Mesothelial cell of epicardium (in vitro differentiated cells): Measurements from ENCODE around the gene SLC5A3. TPM values are rescaled to one million over a fixed set of nuclear protein-coding genes. Genes with fewer than 3 reads are reported as not detected.
A peak's percentile ranks its signal among the peaks of the same experiment; 100 is the strongest.

ENCODE experiments used
- DNase-seq, 2 experiments: peaks; one replicate each; pipeline ENCODE4 v3.0.0; 2021; ENCODE audit warnings: low spot score in 2 of 2; ENCODE audit not compliant: unreplicated experiment in 2 of 2
- H3K27ac Mint-ChIP-seq: 2 replicates; pipeline ENCODE4 v1.8.0; 2021; ENCODE audit warnings: mixed read lengths
- H3K27me3 Mint-ChIP-seq: 2 replicates; pipeline ENCODE4 v1.8.0; 2021; ENCODE audit warnings: low read depth, mixed read lengths
- H3K36me3 Mint-ChIP-seq: 2 replicates; pipeline ENCODE4 v1.8.0; 2021; ENCODE audit warnings: mixed read lengths
- H3K4me1 Mint-ChIP-seq: 2 replicates; pipeline ENCODE4 v1.8.0; 2021; ENCODE audit warnings: mixed read lengths
- H3K4me3 Mint-ChIP-seq: 2 replicates; pipeline ENCODE4 v1.8.0; 2021; ENCODE audit warnings: mild to moderate bottlenecking, moderate library complexity, mixed read lengths
- H3K9me3 Mint-ChIP-seq: 2 replicates; pipeline ENCODE4 v1.8.0; 2021; ENCODE audit warnings: mixed read lengths
- CTCF ChIP-seq: fragments of 200-600 bp; sonication (generic); IDR thresholded peaks from one replicate; pipeline ENCODE4 v1.5.0; 2021; ENCODE audit warnings: antibody characterized with exemption; ENCODE audit not compliant: unreplicated experiment
- total RNA-seq: library from RNA; stranded (reverse); gene quantifications from 3 replicates; pipeline ENCODE4 v1.2.1, GENCODE V29; 2021

The SLC5A3 gene
- total RNA-seq, 1 donor from 2014 or later: 54.9 TPM

GRCh38 chr21:34093083-34093482 is 19.7 kb downstream of the SLC5A3 start:
- TF ChIP-seq CTCF: no peak
- Mint-ChIP-seq H3K9me3 (no peaks in the 10 kb centered on the region), H3K4me3 (no peak overlapping the region), H3K27me3 (no peaks in the 10 kb centered on the region), H3K27ac (peak overlapping the region; percentile 87), H3K4me1 (peaks cover 37% of the 10 kb centered on the region), H3K36me3 (peaks cover 19% of the 10 kb centered on the region)
- no peak for DNase-seq

- H3K4me3 Mint-ChIP-seq: no peak overlapping the region
- no peaks in the 10 kb centered on the region for H3K27me3 Mint-ChIP-seq
- no peak for DNase-seq
- peaks cover 23% of the 10 kb centered on the region for H3K36me3 Mint-ChIP-seq
- no peak overlapping the region for H3K27ac Mint-ChIP-seq
- no peak for TF ChIP-seq CTCF
- H3K9me3 Mint-ChIP-seq: no peaks in the 10 kb centered on the region
- H3K4me1 Mint-ChIP-seq: peaks cover 34% of the 10 kb centered on the region
Observed at GRCh38 chr21:34094949-34095348, 21.6 kb downstream of the SLC5A3 start.

- Mint-ChIP-seq H3K27me3 (no peaks in the 10 kb centered on the region), H3K9me3 (no peaks in the 10 kb centered on the region), H3K4me1 (peaks cover 38% of the 10 kb centered on the region), H3K36me3 (peaks cover 23% of the 10 kb centered on the region), H3K4me3 (no peak overlapping the region), H3K27ac (no peak overlapping the region)
- TF ChIP-seq CTCF: no peak
- DNase-seq: no peak
Observed at GRCh38 chr21:34097442-34097841, 24.1 kb downstream of the SLC5A3 start.

GRCh38 chr21:34100337-34100736 is 27.0 kb downstream of the SLC5A3 start:
- no peak for DNase-seq
- Mint-ChIP-seq H3K27me3 (no peaks in the 10 kb centered on the region), H3K27ac (no peak overlapping the region), H3K4me1 (peaks cover 40% of the 10 kb centered on the region), H3K9me3 (no peaks in the 10 kb centered on the region), H3K36me3 (peaks cover 23% of the 10 kb centered on the region), H3K4me3 (no peak overlapping the region)
- no peak for TF ChIP-seq CTCF

- Mint-ChIP-seq H3K27me3 (no peaks in the 10 kb centered on the region), H3K4me1 (peaks cover 44% of the 10 kb centered on the region), H3K36me3 (peaks cover 22% of the 10 kb centered on the region), H3K27ac (no peak overlapping the region), H3K4me3 (no peak overlapping the region), H3K9me3 (no peaks in the 10 kb centered on the region)
- no peak for TF ChIP-seq CTCF
- DNase-seq: no peak
Observed at GRCh38 chr21:34100790-34101189, 27.4 kb downstream of the SLC5A3 start.

- Mint-ChIP-seq H3K36me3 (peaks cover 11% of the 10 kb centered on the region), H3K4me3 (no peak overlapping the region), H3K9me3 (no peaks in the 10 kb centered on the region), H3K27me3 (no peaks in the 10 kb centered on the region), H3K27ac (no peak overlapping the region), H3K4me1 (peaks cover 51% of the 10 kb centered on the region)
- no peak for TF ChIP-seq CTCF
- no peak for DNase-seq
Observed at GRCh38 chr21:34105947-34106541, 32.7 kb downstream of the SLC5A3 start.
